Kidney (tissue), 14 donors: ENCODE data around the gene KLHL29. TPM values are rescaled to one million over a fixed set of nuclear protein-coding genes. Genes with fewer than 3 reads are reported as not detected.

Source experiments
- DNase-seq, 5 donors: peaks; one replicate each; pipeline ENCODE4 v3.0.0-alpha.2; 2013 to 2020
- FAIRE-seq: peaks from 2 replicates; lab custom pipeline; 2012; peaks lifted over from hg19 to GRCh38; lab: Jason Lieb, UNC
- H3K27ac ChIP-seq, 2 donors: one replicate each; pipeline ENCODE4 v1.7.0; 2013; ENCODE audit warnings: low read depth in 2 of 2, low read length in 2 of 2, inconsistent platforms in 1 of 2
- H3K27me3 ChIP-seq: one replicate; pipeline ENCODE4 v1.7.1; 2013; ENCODE audit warnings: low read length, inconsistent platforms; ENCODE audit not compliant: control insufficient read depth, insufficient read depth
- H3K36me3 ChIP-seq, 3 donors: one replicate each; pipeline versions ENCODE4 v1.7.0 to v1.7.1; 2013; ENCODE audit warnings: low read length in 3 of 3, control low read depth in 1 of 3, inconsistent platforms in 1 of 3; ENCODE audit not compliant: insufficient read depth in 3 of 3, control insufficient read depth in 2 of 3
- H3K4me1 ChIP-seq, 3 donors: one replicate each; pipeline versions ENCODE4 v1.7.0 to v1.7.1; 2013; ENCODE audit warnings: low read length in 3 of 3, inconsistent platforms in 1 of 3, low read depth in 1 of 3; ENCODE audit not compliant: control insufficient read depth in 2 of 3, insufficient read depth in 2 of 3
- H3K4me3 ChIP-seq, 3 donors: one replicate each; pipeline versions ENCODE4 v1.7.0 to v1.8.1; 2013; ENCODE audit warnings: low read length in 3 of 3, control low read depth in 1 of 3, inconsistent platforms in 1 of 3
- H3K9ac ChIP-seq, 3 donors: one replicate each; pipeline versions ENCODE4 v1.7.0 to v1.7.1; 2013; ENCODE audit warnings: low read length in 3 of 3, control low read depth in 1 of 3, inconsistent platforms in 1 of 3
- H3K9me3 ChIP-seq, 3 donors: one replicate each; pipeline versions ENCODE4 v1.7.0 to v1.7.1; 2013; ENCODE audit warnings: low read length in 3 of 3, control low read depth in 1 of 3, inconsistent platforms in 1 of 3; ENCODE audit not compliant: control insufficient read depth in 2 of 3, insufficient read depth in 1 of 3
- intact Hi-C: fragments of 100-400 bp; cut with DNase I; formaldehyde crosslinking; loops from one replicate; pipeline ENCODE4 v1.11.1; 2022
- polyA plus RNA-seq: library from polyadenylated mRNA; stranded (reverse); fragments of 350-450 nt; fragmentation: Illumina TruSeq; extraction: RNeasy Lipid Tissue Mini Kit (QIAGEN cat#74804); gene quantifications from one replicate; pipeline ENCODE4 v1.2.3, GENCODE V29; 2014; ENCODE audit warnings: low read depth, low replicate concordance; ENCODE audit not compliant: insufficient read depth
- total RNA-seq: library from RNA; stranded (reverse); fragmentation: NEBNext Ultra II Directional; extraction: Animal tissue kit (Norgen Biotek cat#: 25700); gene quantifications from one replicate; pipeline ENCODE4 v1.2.1, GENCODE V29; 2021
- TF ChIP-seq, protein P1 (sequence below): IDR thresholded peaks from 3 replicates; pipeline ENCODE4 v1.5.1; 2012; ENCODE audit warnings: mild to moderate bottlenecking, moderate library complexity, borderline replicate concordance; ENCODE audit not compliant: insufficient read depth; ENCODE audit errors: extremely low read depth
- donor health status: control.
- donor health status: control.
- donor health status: control.
- donor health status: control.
- donor health status: control.
- donor health status: DM: yes; HTN: yes; CAD: no.
- donor health status: Normal renal cell carcinoma (clear cell type).

Gene KLHL29
- total and polyA plus RNA-seq, 2 donors from 2014 or later: 1.5 to 10.5 TPM

DNA sequence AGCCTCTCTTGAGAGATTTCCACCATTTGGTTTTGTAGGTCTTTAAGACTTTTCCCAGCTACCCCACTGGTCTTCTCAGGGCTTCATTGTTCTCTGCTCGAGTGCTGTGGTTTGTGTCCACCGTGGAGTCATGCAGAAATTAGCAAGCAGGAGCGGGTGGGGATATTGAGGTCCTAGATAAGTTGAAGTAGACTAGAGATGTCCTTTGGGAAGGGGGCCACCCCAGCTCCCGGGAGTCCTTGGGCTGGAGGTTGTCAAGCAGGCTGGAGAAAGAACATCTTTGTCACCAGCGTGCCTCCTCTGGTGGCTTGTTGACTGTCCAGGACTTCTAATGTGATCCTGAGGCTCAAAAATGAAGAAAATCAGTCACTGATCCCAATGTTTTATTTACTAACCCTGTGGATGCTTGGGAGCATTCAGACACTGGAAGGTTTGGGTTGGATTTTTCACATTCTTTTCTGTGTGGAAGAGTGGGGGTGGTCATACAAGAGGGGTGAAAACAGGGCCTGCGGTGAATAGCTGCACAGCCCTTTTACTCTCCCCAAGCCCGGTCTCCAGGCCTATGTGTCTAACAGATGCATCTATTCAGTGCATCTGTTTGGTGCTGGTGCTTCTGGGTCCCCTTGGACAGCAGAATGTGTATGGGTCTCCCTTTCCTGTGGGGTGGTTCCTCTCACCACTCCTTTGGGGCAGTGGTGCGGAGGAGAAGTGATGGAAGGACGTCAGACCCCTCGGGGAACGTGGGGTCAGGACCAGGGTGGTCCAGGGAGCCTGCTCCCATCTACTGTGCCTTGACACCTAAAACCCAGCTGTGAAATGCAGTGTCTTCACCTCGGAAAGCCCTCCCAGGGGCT lies 208.1 kb downstream of the KLHL29 start:
- Histone ChIP-seq H3K9me3 (no peaks in the 10 kb centered on the region), H3K4me3 (no peak overlapping the region), H3K36me3 (no peaks in the 10 kb centered on the region), H3K4me1 (no peaks in the 10 kb centered on the region), H3K27me3 (no peaks in the 10 kb centered on the region), H3K9ac (no peak overlapping the region), H3K27ac (no peak overlapping the region)
- TF ChIP-seq, protein P1, sequence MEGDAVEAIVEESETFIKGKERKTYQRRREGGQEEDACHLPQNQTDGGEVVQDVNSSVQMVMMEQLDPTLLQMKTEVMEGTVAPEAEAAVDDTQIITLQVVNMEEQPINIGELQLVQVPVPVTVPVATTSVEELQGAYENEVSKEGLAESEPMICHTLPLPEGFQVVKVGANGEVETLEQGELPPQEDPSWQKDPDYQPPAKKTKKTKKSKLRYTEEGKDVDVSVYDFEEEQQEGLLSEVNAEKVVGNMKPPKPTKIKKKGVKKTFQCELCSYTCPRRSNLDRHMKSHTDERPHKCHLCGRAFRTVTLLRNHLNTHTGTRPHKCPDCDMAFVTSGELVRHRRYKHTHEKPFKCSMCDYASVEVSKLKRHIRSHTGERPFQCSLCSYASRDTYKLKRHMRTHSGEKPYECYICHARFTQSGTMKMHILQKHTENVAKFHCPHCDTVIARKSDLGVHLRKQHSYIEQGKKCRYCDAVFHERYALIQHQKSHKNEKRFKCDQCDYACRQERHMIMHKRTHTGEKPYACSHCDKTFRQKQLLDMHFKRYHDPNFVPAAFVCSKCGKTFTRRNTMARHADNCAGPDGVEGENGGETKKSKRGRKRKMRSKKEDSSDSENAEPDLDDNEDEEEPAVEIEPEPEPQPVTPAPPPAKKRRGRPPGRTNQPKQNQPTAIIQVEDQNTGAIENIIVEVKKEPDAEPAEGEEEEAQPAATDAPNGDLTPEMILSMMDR: no peak
- peak in 1 of 5 donors; percentile 35 for DNase-seq
- no peak for FAIRE-seq
- intact Hi-C loops: no loop called here

DNA sequence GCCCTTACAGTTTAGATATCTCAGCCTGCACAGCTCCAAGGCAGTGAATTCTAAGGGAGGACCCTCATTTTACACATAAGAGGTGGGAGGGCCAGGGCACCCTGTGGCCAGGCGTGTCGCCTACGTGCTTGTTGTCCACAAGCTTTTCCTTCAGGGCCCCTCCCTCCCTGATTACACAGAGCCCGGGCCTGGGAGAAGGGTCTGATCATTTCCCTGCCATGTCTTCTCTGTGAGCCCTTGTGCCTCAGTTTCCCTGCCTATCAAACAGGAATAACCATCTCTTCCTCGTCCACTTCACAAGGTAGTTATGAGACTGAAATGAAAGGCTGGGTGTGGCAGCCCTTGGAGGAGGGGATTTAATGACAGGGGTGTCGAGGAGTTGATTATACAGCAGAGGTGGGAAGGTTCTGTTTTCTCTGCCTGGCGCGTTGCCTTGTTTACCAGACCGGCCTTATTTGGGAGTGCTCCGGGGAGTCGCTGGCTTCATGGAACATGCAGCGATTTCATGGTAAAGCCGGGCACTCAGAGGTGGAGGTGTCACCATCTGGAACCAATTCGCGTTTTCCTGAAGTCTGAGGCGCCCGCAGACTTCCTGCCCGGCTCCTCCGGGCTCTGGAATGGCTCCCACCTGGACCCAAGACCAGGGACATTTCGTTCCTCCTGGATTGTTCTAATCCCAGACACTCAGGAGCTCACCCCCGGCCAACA lies 208.9 kb downstream of the KLHL29 start:
- Histone ChIP-seq H3K27ac (peak overlapping the region in 1 of 2 donors; percentile 32), H3K9ac (no peak overlapping the region), H3K27me3 (no peaks in the 10 kb centered on the region), H3K4me1 (no peaks in the 10 kb centered on the region), H3K4me3 (no peak overlapping the region), H3K9me3 (no peaks in the 10 kb centered on the region), H3K36me3 (no peaks in the 10 kb centered on the region)
- FAIRE-seq (no peak), DNase-seq (peak in 2 of 5 donors; percentile 44 to 56)
- intact Hi-C loops: no loop called here
- TF ChIP-seq, protein P1: no peak

DNA sequence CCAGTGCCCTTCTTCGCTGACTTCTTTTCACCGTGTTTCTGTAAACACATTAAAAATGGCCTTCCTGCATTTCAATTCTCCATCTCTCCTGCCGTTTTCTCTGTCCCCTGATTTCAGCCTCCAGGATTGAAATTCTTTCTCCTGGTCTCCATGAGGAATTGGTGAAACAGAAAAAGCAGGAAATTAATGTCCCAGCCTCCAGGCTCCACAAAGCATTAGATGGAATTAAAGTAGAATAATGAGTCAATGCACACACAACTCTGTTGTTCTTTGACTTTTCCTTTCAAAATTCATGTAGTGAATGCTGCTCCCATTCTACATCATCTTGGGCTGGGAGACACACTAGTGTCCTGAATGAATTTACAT lies 209.5 kb downstream of the KLHL29 start:
- intact Hi-C loops: no loop called here
- Histone ChIP-seq H3K9ac (no peak overlapping the region), H3K27ac (peak overlapping the region in 1 of 2 donors; percentile 32), H3K36me3 (no peaks in the 10 kb centered on the region), H3K4me1 (peaks cover 0 to under 1% (median 0%) of the 10 kb centered on the region in 3 donors), H3K9me3 (no peaks in the 10 kb centered on the region), H3K4me3 (no peak overlapping the region), H3K27me3 (no peaks in the 10 kb centered on the region)
- FAIRE-seq: no peak
- DNase-seq: no peak
- TF ChIP-seq, protein P1: no peak
